Thyroid gland (tissue), 4 donors: ENCODE results near the gene RASL12.

Experiments
- CTCF ChIP-seq, 6 experiments: fragments of 200-600 bp in 3 of 6; fragments of 450-650 bp in 3 of 6; sonication (generic) in 3 of 6; IDR thresholded peaks; one replicate each; pipeline ENCODE4 v1.5.1; 2016 to 2019; ENCODE audit warnings: antibody characterized with exemption in 6 of 6, mild to moderate bottlenecking in 2 of 6, inconsistent platforms in 1 of 6, moderate library complexity in 1 of 6
- POLR2A ChIP-seq, 2 donors: fragments of 450-650 bp; IDR thresholded peaks; one replicate each; pipeline ENCODE4 v1.6.1; 2017; ENCODE audit warnings: antibody characterized with exemption in 2 of 2, mild to moderate bottlenecking in 2 of 2, moderate library complexity in 1 of 2

GRCh38 chr15:65038428-65038827 is 29.4 kb downstream of the RASL12 start:
- TF ChIP-seq CTCF (IDR thresholded peaks at IDR 0.05), result no peak
- no peak for TF ChIP-seq POLR2A (IDR thresholded peaks at IDR 0.05)
